GM18870 (cell line): Measurements from ENCODE around the gene SSR3.

Source experiments
- ATAC-seq: cut with Tn5 transposase; IDR thresholded peaks from one replicate; pipeline ENCODE4 v1.9.1; 2021; ENCODE audit warnings: moderate library complexity; ENCODE audit not compliant: unreplicated experiment

Gene SSR3

DNA sequence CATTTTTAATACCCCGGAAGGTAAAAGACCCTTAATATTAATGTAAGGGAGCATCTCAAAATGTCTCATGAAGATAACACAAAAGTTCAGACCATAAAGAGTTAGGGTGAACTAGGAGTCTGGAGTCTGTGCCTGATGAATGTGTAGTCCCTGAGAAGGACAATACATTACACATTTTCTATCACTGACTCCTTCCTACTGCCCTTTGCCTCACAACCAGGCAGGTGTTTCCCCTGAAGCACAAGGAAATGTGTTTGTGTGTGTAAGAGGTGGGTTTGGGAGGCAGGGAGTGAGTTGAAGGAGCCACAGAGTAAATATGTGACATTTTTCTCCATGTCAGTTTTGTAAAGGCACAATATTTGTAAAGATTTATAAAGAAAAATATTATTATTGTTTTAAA, 59.1 kb downstream of the SSR3 start:
- no peak for ATAC-seq

DNA sequence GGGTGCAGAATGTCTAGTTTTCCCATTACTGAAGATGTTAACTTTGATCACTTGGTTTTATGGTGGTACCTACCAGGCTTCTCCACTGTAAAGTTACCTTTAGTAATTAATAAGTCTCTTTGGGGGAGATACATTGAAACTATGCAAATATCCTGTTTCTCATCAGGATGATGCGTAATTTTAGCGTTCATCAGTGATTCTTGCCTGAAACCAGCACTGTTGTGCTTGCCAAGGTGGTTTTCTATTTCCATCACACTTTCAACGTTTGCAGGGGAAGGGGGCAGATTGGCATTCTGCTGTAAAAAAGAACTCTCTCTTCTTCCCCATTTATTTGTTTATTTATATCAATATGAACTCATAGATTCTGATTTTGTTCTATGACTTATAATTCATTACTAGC, 61.0 kb downstream of the SSR3 start:
- no peak for ATAC-seq

- no peak for ATAC-seq
Observed at GRCh38 chr3:156492801-156493261, 62.1 kb downstream of the SSR3 start.

GRCh38 chr3:156491192-156491591, 63.7 kb downstream of the SSR3 start:
- no peak for ATAC-seq
